Fibroblast of skin of right biceps (primary cell): ENCODE measurements around the gene AIFM3.

ENCODE experiments used
- DNase-seq: peaks from one replicate; pipeline ENCODE4 v3.0.0-alpha.2; 2013

AIFM3 gene

DNA sequence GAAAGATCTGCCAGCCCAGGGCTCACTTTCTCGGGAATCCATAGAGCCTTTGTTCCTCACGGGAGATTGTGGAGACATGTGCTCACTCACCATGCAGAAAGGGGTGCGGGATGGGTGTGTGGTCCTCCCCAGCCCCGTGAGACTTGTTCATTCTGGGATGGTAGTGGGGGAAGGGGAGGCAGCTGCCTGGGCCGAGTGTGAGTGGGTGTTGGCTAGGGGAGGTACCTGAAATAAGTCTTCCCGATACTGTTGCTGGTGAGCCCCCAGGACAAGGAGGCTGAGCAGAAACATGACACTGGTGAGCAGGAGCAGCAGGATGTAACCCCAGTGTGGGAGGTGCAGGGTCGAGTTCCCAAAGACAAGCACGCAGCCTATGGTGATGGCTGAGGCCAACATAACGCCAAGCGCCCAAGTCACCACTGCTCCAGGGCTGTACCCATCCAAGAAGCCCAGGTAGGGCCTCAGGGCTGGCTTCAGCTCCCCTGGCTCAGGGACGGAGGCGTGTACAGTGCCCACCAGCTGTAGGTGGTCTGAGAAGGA is 62.5 kb downstream of the AIFM3 start:
- DNase-seq, result no peak

DNA sequence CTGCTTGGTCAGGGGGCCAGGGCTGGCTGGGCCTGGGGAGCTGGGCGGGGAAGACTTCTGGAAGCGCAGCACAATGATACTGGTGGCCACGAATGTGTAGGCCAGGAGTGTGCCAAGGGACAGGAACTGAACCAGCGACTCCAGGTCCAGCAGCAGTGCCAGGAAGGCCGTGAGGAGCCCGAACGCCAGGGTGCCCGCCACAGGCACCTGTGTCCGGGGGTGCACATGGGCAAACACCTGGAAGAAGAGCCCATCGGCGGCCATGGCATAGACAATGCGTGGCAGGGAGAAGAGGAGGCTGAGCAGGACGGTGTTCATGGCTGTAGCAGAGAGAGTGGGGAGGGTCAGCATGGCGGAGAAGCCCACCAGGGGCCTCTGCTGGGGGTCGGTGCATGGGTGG is 63.0 kb downstream of the AIFM3 start:
- DNase-seq, result no peak
